Fibroblast of mammary gland (primary cell): ENCODE data around the gene EVA1C.
"Not testable (repeated sequence)": the region's sequence is repeated elsewhere in the genome, so short reads cannot be mapped to it uniquely, and the experiment has no call there.

Source experiments
- DNase-seq: peaks from one replicate; pipeline ENCODE4 v3.0.0-alpha.2; 2010; ENCODE audit warnings: low read depth
- H3K4me3 ChIP-seq: 2 replicates; pipeline ENCODE4 v1.5.1; 2011; ENCODE audit warnings: low read depth, mild to moderate bottlenecking, low read length, moderate library complexity; ENCODE audit not compliant: control insufficient read depth
- CTCF ChIP-seq: conservative IDR thresholded peaks from 2 replicates; pipeline ENCODE4 v1.5.1; 2011; ENCODE audit warnings: low read depth, low read length, inconsistent platforms; ENCODE audit not compliant: control insufficient read depth, insufficient read depth

Gene EVA1C

GRCh38 chr21:32448803-32449594, 36.5 kb downstream of the EVA1C start:
- TF ChIP-seq CTCF: no peak
- H3K4me3 ChIP-seq: no peak overlapping the region
- DNase-seq: peak; percentile 42

- H3K4me3 ChIP-seq: not testable (repeated sequence)
- DNase-seq: peak; percentile 80
Measured at GRCh38 chr21:32450881-32451701, 38.6 kb downstream of the EVA1C start.

GRCh38 chr21:32452191-32452590, 39.7 kb downstream of the EVA1C start:
- not testable (repeated sequence) for DNase-seq

GRCh38 chr21:32452641-32453040, 40.1 kb downstream of the EVA1C start:
- DNase-seq: no peak
- H3K4me3 ChIP-seq: no peak overlapping the region
- no peak for TF ChIP-seq CTCF

More at GRCh38 chr21:32452191-32452590, 39.7 kb downstream of the EVA1C start:
- H3K4me3 ChIP-seq: not testable (repeated sequence)

- H3K4me3 ChIP-seq: no peak overlapping the region
- DNase-seq: no peak
- TF ChIP-seq CTCF: no peak
Measured at GRCh38 chr21:32455548-32455947, 43.0 kb downstream of the EVA1C start.

- H3K4me3 ChIP-seq: no peak overlapping the region
- no peak for TF ChIP-seq CTCF
- peak; percentile 87 for DNase-seq
Measured at GRCh38 chr21:32456497-32456918, 44.0 kb downstream of the EVA1C start.

- peak; percentile 48 for DNase-seq
Measured at GRCh38 chr21:32457360-32457840, 44.9 kb downstream of the EVA1C start.

More at GRCh38 chr21:32457360-32457840, 44.9 kb downstream of the EVA1C start:
- TF ChIP-seq CTCF: peak; percentile 6
- no peak overlapping the region for H3K4me3 ChIP-seq
